ENCODE measurements around the gene SUPT3H.

DNA sequence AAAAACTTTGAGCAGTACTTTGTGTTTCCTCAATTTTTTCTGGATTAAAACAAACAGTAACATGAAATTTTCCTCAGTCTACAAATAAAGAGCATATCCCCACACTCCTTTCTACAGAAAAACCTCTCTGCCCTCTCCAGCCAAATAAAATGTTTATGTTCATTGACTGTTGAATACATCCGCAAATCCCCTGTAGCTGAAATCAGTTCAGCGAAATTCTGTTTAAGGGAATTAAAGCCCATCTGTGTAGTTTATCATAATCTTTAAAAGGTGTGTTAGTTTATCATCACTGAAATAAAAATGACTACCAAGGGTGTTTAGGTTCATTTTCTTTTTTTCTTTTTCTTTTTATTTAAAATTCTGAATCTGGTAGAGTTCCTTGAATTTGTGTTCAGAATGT lies 207.4 kb downstream of the SUPT3H start:
- TF ChIP-seq, protein P1, sequence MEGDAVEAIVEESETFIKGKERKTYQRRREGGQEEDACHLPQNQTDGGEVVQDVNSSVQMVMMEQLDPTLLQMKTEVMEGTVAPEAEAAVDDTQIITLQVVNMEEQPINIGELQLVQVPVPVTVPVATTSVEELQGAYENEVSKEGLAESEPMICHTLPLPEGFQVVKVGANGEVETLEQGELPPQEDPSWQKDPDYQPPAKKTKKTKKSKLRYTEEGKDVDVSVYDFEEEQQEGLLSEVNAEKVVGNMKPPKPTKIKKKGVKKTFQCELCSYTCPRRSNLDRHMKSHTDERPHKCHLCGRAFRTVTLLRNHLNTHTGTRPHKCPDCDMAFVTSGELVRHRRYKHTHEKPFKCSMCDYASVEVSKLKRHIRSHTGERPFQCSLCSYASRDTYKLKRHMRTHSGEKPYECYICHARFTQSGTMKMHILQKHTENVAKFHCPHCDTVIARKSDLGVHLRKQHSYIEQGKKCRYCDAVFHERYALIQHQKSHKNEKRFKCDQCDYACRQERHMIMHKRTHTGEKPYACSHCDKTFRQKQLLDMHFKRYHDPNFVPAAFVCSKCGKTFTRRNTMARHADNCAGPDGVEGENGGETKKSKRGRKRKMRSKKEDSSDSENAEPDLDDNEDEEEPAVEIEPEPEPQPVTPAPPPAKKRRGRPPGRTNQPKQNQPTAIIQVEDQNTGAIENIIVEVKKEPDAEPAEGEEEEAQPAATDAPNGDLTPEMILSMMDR (IDR thresholded peaks at IDR 0.05; ENCODE audit: low read depth, low read length), result no peak
- TF ChIP-seq POLR2A (IDR thresholded peaks at IDR 0.05; ENCODE audit: extremely low read depth, insufficient read length) (no peak), MAX (IDR thresholded peaks at IDR 0.05; ENCODE audit: low read depth, low read length) (no peak), MYC (IDR thresholded peaks at IDR 0.05; ENCODE audit: low read depth, low read length) (no peak)
